ENCODE data around the gene GNA12.

DNA sequence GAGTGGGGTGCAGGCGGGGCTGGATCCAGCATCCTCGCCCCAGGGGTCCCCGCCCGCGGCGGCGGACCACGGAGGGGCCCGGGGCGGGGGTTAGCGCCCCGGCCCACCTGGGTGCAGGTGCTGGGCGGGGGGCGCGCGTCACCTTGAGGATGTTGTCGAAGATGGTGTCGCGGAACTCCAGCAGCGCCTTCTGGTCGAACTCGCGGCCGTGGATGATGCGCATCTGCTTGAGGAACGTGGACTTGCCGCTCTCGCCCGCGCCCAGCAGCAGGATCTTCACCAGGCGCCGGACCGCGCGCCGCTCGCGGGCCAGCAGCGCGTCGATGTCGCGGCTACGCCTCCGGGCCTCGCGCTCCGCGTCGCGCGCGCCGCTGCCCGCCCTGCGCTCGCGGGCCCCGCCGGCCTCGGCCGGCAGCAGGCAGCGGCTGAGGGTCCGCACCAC is 376 bp downstream of the GNA12 start:
- no peak for TF ChIP-seq POLR2A (IDR thresholded peaks at IDR 0.05)
- TF ChIP-seq CTCF (IDR thresholded peaks at IDR 0.05): no peak

Data from vagina (tissue), 2 donors.